PC-9 (cell line): ENCODE results near the gene ATP1A3.

Experiments used
- EZH2 ChIP-seq: fragments of 200-600 bp; sonication (generic); IDR thresholded peaks from 2 replicates; pipeline ENCODE4 v1.8.0; 2017; ENCODE audit warnings: antibody characterized with exemption, low read depth
- TF ChIP-seq, protein P1 (sequence below): fragments of 200-600 bp; sonication (generic); conservative IDR thresholded peaks from 2 replicates; pipeline ENCODE4 v1.6.1; 2017; ENCODE audit warnings: mixed run types, antibody characterized with exemption, mild to moderate bottlenecking, moderate library complexity

DNA sequence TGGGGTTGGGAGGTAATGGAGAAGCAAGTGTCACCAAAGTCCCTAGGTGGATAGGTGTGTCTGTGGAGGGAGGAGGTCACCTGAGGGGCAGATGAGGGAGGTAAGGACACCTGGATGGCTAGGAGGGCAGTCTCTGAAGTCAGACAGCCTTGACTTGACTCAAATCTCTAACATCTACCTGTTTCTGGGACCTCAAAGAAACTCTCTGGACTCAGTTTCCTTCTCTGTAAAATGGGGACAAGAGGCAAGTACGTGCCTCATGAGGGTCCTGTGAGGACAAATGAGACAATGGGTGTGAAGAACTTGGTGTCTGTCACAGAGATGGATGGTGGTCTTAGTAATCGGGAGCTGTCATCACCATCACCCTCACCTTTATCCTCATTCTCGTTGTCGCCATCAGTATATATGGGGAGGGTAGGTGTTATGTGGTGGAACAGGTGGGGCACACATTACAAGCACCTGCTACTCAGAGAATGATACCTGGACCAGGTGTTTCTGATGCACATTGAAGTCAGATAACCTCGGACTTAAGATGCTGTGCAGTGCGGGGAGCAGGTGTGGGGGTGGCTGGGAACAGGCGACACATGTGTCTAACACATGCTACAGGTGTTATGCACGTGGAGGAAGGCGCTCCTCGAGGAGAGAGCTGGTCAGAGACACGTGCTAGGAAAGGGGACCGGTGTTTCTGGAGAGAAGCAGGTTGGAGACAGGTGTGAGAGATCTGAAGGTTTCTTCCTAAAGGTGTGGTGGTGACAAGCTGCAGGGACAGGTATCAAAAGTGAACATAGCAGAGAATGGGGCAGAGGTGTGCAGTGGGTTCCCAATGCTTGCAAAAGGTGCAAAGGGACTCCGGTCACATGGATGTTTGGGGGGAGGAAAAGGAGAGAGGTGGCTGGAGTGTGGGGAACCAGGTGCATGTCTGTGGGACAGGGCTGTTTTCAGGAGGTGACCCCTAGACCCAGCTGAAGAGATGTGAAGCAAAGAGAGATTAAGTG lies 69.6 kb downstream of the ATP1A3 start:
- TF ChIP-seq, protein P1, sequence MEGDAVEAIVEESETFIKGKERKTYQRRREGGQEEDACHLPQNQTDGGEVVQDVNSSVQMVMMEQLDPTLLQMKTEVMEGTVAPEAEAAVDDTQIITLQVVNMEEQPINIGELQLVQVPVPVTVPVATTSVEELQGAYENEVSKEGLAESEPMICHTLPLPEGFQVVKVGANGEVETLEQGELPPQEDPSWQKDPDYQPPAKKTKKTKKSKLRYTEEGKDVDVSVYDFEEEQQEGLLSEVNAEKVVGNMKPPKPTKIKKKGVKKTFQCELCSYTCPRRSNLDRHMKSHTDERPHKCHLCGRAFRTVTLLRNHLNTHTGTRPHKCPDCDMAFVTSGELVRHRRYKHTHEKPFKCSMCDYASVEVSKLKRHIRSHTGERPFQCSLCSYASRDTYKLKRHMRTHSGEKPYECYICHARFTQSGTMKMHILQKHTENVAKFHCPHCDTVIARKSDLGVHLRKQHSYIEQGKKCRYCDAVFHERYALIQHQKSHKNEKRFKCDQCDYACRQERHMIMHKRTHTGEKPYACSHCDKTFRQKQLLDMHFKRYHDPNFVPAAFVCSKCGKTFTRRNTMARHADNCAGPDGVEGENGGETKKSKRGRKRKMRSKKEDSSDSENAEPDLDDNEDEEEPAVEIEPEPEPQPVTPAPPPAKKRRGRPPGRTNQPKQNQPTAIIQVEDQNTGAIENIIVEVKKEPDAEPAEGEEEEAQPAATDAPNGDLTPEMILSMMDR, result no peak
- TF ChIP-seq EZH2, result no peak
